Measurements from ENCODE around the gene CUL5.

CUL5 gene

GRCh38 chr11:108069947-108070346, 61.2 kb downstream of the CUL5 start:
- peaks cover 13% of the 10 kb centered on the region for H3K4me1 ChIP-seq (ENCODE audit: control insufficient read depth, insufficient read depth, low read length)
- no peaks in the 10 kb centered on the region for H3K27me3 ChIP-seq (replicated peaks; ENCODE audit: control insufficient read depth, insufficient read depth, low read length)
- peaks cover 35% of the 10 kb centered on the region for H3K36me3 ChIP-seq (ENCODE audit: control insufficient read depth, insufficient read depth, low read length, severe bottlenecking)
- H3K9me3 ChIP-seq (ENCODE audit: control insufficient read depth, low read length): no peaks in the 10 kb centered on the region
- peak overlapping the region; percentile 20 for H3K4me3 ChIP-seq (ENCODE audit: low read length)
- peak overlapping the region; percentile 4 for H3K9ac ChIP-seq (ENCODE audit: low read length)
- peak; percentile 81 for DNase-seq (ENCODE audit: low read depth)

- no peak overlapping the region for H3K9ac ChIP-seq (ENCODE audit: low read length)
- H3K27me3 ChIP-seq (replicated peaks; ENCODE audit: control insufficient read depth, insufficient read depth, low read length): no peaks in the 10 kb centered on the region
- H3K4me3 ChIP-seq (ENCODE audit: low read length): no peak overlapping the region
- no peaks in the 10 kb centered on the region for H3K4me1 ChIP-seq (ENCODE audit: control insufficient read depth, insufficient read depth, low read length)
- H3K36me3 ChIP-seq (ENCODE audit: control insufficient read depth, insufficient read depth, low read length, severe bottlenecking): peaks cover 60% of the 10 kb centered on the region
- H3K9me3 ChIP-seq (ENCODE audit: control insufficient read depth, low read length): no peaks in the 10 kb centered on the region
- DNase-seq (ENCODE audit: low read depth): no peak
Observed at GRCh38 chr11:108084811-108085210, 76.1 kb downstream of the CUL5 start.

DNA sequence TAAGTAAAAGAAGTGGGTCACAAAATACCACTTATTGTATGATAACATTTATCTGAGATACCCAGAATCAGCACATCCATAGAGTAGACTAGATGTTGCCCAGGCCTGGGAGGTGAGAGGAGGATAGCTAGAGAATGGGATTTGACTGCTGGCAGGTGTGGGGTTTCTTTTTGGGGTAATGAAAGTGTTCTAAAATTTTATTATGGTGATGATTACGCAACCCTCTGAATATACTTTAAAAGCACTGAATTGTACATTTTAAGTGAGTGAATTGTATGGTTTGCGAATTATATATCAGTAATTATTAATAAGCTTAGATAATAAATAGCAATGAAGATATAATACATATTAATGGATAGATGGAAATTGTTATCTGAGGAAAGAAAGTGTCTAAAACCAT, 77.0 kb downstream of the CUL5 start:
- Histone ChIP-seq H3K36me3 (ENCODE audit: control insufficient read depth, insufficient read depth, low read length, severe bottlenecking) (peaks cover 55% of the 10 kb centered on the region), H3K9ac (ENCODE audit: low read length) (no peak overlapping the region), H3K9me3 (ENCODE audit: control insufficient read depth, low read length) (no peaks in the 10 kb centered on the region), H3K4me3 (ENCODE audit: low read length) (no peak overlapping the region), H3K27me3 (replicated peaks; ENCODE audit: control insufficient read depth, insufficient read depth, low read length) (no peaks in the 10 kb centered on the region), H3K4me1 (ENCODE audit: control insufficient read depth, insufficient read depth, low read length) (no peaks in the 10 kb centered on the region)
- DNase-seq (ENCODE audit: low read depth): no peak

- Histone ChIP-seq H3K4me1 (ENCODE audit: control insufficient read depth, insufficient read depth, low read length) (peaks cover 3% of the 10 kb centered on the region), H3K4me3 (ENCODE audit: low read length) (no peak overlapping the region), H3K9me3 (ENCODE audit: control insufficient read depth, low read length) (no peaks in the 10 kb centered on the region), H3K27me3 (replicated peaks; ENCODE audit: control insufficient read depth, insufficient read depth, low read length) (no peaks in the 10 kb centered on the region), H3K9ac (ENCODE audit: low read length) (no peak overlapping the region), H3K36me3 (ENCODE audit: control insufficient read depth, insufficient read depth, low read length, severe bottlenecking) (peaks cover 59% of the 10 kb centered on the region)
- no peak for DNase-seq (ENCODE audit: low read depth)
Observed at GRCh38 chr11:108092134-108092533, 83.4 kb downstream of the CUL5 start.

DNA sequence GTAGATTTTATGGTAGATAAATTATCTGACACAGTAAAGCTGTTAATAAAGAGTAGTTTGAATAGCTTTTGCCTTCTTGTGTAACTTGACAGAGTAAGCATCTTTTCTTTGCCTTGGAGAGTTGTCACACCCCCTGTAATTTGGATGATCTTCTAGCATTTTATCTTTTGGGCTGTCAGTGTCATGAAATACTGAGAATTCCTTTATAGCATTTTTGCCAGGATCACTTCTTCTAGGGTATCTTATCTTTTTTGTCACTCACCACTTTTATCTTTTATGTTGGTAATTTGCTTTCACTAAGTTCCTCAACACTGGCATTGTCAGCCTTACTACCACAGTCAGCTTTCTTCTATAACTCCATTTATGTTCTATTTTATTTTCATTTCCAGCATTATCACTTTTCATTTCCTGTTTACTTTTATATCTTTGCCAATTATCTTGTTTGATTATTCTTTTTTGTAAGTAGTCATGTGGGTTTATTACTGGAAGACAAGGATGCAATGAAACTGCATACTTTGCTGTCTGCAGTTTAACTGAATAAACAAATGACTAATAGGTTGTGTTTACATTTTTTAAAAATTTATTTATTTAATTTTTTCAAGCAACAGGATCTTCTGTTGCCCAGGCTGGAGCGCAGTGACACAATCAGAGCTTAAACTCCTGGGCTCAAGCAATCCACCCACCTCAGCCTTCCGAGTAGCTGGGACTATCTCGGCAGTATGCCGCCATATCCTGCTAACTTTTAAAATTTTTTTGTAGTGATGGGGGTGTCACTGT, 84.6 kb downstream of the CUL5 start:
- Histone ChIP-seq H3K36me3 (ENCODE audit: control insufficient read depth, insufficient read depth, low read length, severe bottlenecking) (peaks cover 69% of the 10 kb centered on the region), H3K9me3 (ENCODE audit: control insufficient read depth, low read length) (no peaks in the 10 kb centered on the region), H3K4me3 (ENCODE audit: low read length) (no peak overlapping the region), H3K27me3 (replicated peaks; ENCODE audit: control insufficient read depth, insufficient read depth, low read length) (no peaks in the 10 kb centered on the region), H3K9ac (ENCODE audit: low read length) (no peak overlapping the region), H3K4me1 (ENCODE audit: control insufficient read depth, insufficient read depth, low read length) (peaks cover 3% of the 10 kb centered on the region)
- DNase-seq (ENCODE audit: low read depth): peak; percentile 44

GRCh38 chr11:108097179-108097578, 88.5 kb downstream of the CUL5 start:
- H3K9ac ChIP-seq (ENCODE audit: low read length): no peak overlapping the region
- no peaks in the 10 kb centered on the region for H3K27me3 ChIP-seq (replicated peaks; ENCODE audit: control insufficient read depth, insufficient read depth, low read length)
- DNase-seq (ENCODE audit: low read depth): no peak
- no peaks in the 10 kb centered on the region for H3K9me3 ChIP-seq (ENCODE audit: control insufficient read depth, low read length)
- H3K4me3 ChIP-seq (ENCODE audit: low read length): no peak overlapping the region
- peaks cover 3% of the 10 kb centered on the region for H3K4me1 ChIP-seq (ENCODE audit: control insufficient read depth, insufficient read depth, low read length)
- peaks cover 74% of the 10 kb centered on the region for H3K36me3 ChIP-seq (ENCODE audit: control insufficient read depth, insufficient read depth, low read length, severe bottlenecking)

DNA sequence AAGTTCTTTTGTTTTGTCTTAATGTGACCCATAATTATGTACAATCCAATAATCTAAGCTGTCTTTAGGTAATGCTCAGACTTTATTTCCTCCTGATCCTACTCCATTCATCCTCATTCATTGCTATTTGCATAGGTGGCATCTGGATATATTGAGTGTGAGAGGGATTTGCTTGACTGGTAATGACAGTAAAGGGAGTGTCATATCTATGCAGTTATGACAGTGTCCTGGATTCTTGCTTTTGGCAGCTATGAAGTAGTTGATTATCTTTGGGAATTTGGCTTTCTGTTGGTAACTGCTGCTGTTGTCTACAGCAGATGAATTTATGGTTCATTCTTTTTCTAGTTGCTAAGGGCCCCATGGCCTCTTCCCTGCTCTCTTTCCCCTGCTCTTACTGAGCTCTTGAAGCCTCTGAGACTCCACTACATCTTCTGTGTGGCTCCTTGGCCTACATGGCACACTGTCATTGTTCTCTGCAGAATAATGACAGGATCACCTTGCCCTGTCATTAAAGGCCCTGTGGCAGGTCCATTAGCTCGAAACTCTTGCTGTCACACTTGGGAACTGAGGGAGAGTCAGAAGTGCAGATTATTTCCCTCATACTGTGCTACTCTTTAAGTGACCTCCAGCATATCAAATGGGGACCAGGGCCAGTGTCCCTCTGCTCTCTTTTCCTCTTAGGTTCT, 92.5 kb downstream of the CUL5 start:
- Histone ChIP-seq H3K36me3 (ENCODE audit: control insufficient read depth, insufficient read depth, low read length, severe bottlenecking) (peaks cover 85% of the 10 kb centered on the region), H3K9ac (ENCODE audit: low read length) (no peak overlapping the region), H3K9me3 (ENCODE audit: control insufficient read depth, low read length) (no peaks in the 10 kb centered on the region), H3K27me3 (replicated peaks; ENCODE audit: control insufficient read depth, insufficient read depth, low read length) (no peaks in the 10 kb centered on the region), H3K4me3 (ENCODE audit: low read length) (no peak overlapping the region), H3K4me1 (ENCODE audit: control insufficient read depth, insufficient read depth, low read length) (no peaks in the 10 kb centered on the region)
- DNase-seq (ENCODE audit: low read depth): no peak

GRCh38 chr11:108111126-108111525, 102.4 kb downstream of the CUL5 start:
- no peak overlapping the region for H3K9ac ChIP-seq (ENCODE audit: low read length)
- H3K9me3 ChIP-seq (ENCODE audit: control insufficient read depth, low read length): no peaks in the 10 kb centered on the region
- peaks cover 15% of the 10 kb centered on the region for H3K4me1 ChIP-seq (ENCODE audit: control insufficient read depth, insufficient read depth, low read length)
- no peak for DNase-seq (ENCODE audit: low read depth)
- no peak overlapping the region for H3K4me3 ChIP-seq (ENCODE audit: low read length)
- H3K36me3 ChIP-seq (ENCODE audit: control insufficient read depth, insufficient read depth, low read length, severe bottlenecking): peaks cover 25% of the 10 kb centered on the region
- H3K27me3 ChIP-seq (replicated peaks; ENCODE audit: control insufficient read depth, insufficient read depth, low read length): no peaks in the 10 kb centered on the region

GRCh38 chr11:108112057-108112456, 103.4 kb downstream of the CUL5 start:
- H3K9ac ChIP-seq (ENCODE audit: low read length): no peak overlapping the region
- no peaks in the 10 kb centered on the region for H3K9me3 ChIP-seq (ENCODE audit: control insufficient read depth, low read length)
- H3K27me3 ChIP-seq (replicated peaks; ENCODE audit: control insufficient read depth, insufficient read depth, low read length): no peaks in the 10 kb centered on the region
- peak; percentile 16 for DNase-seq (ENCODE audit: low read depth)
- no peak overlapping the region for H3K4me3 ChIP-seq (ENCODE audit: low read length)
- peaks cover 20% of the 10 kb centered on the region for H3K36me3 ChIP-seq (ENCODE audit: control insufficient read depth, insufficient read depth, low read length, severe bottlenecking)
- peaks cover 16% of the 10 kb centered on the region for H3K4me1 ChIP-seq (ENCODE audit: control insufficient read depth, insufficient read depth, low read length)

- no peaks in the 10 kb centered on the region for H3K27me3 ChIP-seq (replicated peaks; ENCODE audit: control insufficient read depth, insufficient read depth, low read length)
- peaks cover 16% of the 10 kb centered on the region for H3K4me1 ChIP-seq (ENCODE audit: control insufficient read depth, insufficient read depth, low read length)
- H3K4me3 ChIP-seq (ENCODE audit: low read length): no peak overlapping the region
- H3K9me3 ChIP-seq (ENCODE audit: control insufficient read depth, low read length): no peaks in the 10 kb centered on the region
- no peaks in the 10 kb centered on the region for H3K36me3 ChIP-seq (ENCODE audit: control insufficient read depth, insufficient read depth, low read length, severe bottlenecking)
- H3K9ac ChIP-seq (ENCODE audit: low read length): peak overlapping the region; percentile 28
- peak; percentile 76 for DNase-seq (ENCODE audit: low read depth)
Observed at GRCh38 chr11:108115500-108116140, 106.9 kb downstream of the CUL5 start.

- no peaks in the 10 kb centered on the region for H3K9me3 ChIP-seq (ENCODE audit: control insufficient read depth, low read length)
- peak; percentile 74 for DNase-seq (ENCODE audit: low read depth)
Observed at GRCh38 chr11:108117746-108118371, 109.2 kb downstream of the CUL5 start.

More at GRCh38 chr11:108117746-108118371, 109.2 kb downstream of the CUL5 start:
- H3K27me3 ChIP-seq (replicated peaks; ENCODE audit: control insufficient read depth, insufficient read depth, low read length): no peaks in the 10 kb centered on the region
- peaks cover 28% of the 10 kb centered on the region for H3K4me1 ChIP-seq (ENCODE audit: control insufficient read depth, insufficient read depth, low read length)
- H3K4me3 ChIP-seq (ENCODE audit: low read length): no peak overlapping the region
- H3K36me3 ChIP-seq (ENCODE audit: control insufficient read depth, insufficient read depth, low read length, severe bottlenecking): no peaks in the 10 kb centered on the region
- H3K9ac ChIP-seq (ENCODE audit: low read length): no peak overlapping the region

All from adipocyte (in vitro differentiated cells).